ENCODE measurements around the gene CRYZ. TPM values are rescaled to one million over a fixed set of nuclear protein-coding genes. Genes with fewer than 3 reads are reported as not detected.
A peak's percentile ranks its signal among the peaks of the same experiment; 100 is the strongest.
"Not testable (repeated sequence)": the region's sequence is repeated elsewhere in the genome, so short reads cannot be mapped to it uniquely, and the experiment has no call there.

CRYZ gene
- total RNA-seq, 1 experiment from 2014 or later = 27.7 TPM

GRCh38 chr1:74693473-74693872, 39.4 kb downstream of the CRYZ start:
- in situ Hi-C loops (cut with HindIII; ENCODE audit: low pct_unique_long_range_greater_than_20kb, low sequenced_read_pairs) = no loop called here

GRCh38 chr1:74690909-74691308, 41.9 kb downstream of the CRYZ start:
- in situ Hi-C loops (cut with HindIII; ENCODE audit: low pct_unique_long_range_greater_than_20kb, low sequenced_read_pairs) = no loop called here
- DNase-seq (ENCODE audit: low read depth, low spot score) = no peak

More at GRCh38 chr1:74693473-74693872, 39.4 kb downstream of the CRYZ start:
- DNase-seq (ENCODE audit: low read depth, low spot score) = no peak

GRCh38 chr1:74690364-74690696, 42.5 kb downstream of the CRYZ start:
- DNase-seq (ENCODE audit: low read depth, low spot score) = no peak
- in situ Hi-C loops (cut with HindIII; ENCODE audit: low pct_unique_long_range_greater_than_20kb, low sequenced_read_pairs) = no loop called here

GRCh38 chr1:74689621-74690363, 43.1 kb downstream of the CRYZ start:
- DNase-seq (ENCODE audit: low read depth, low spot score) = peak; percentile 70
- in situ Hi-C loops (cut with HindIII; ENCODE audit: low pct_unique_long_range_greater_than_20kb, low sequenced_read_pairs) = no loop called here

GRCh38 chr1:74686928-74687327, 45.9 kb downstream of the CRYZ start:
- in situ Hi-C loops (cut with HindIII; ENCODE audit: low pct_unique_long_range_greater_than_20kb, low sequenced_read_pairs) = no loop called here
- no peak for DNase-seq (ENCODE audit: low read depth, low spot score)

- no peak for DNase-seq (ENCODE audit: low read depth, low spot score)
- in situ Hi-C loops (cut with HindIII; ENCODE audit: low pct_unique_long_range_greater_than_20kb, low sequenced_read_pairs) = no loop called here
Measured at GRCh38 chr1:74684301-74684700, 48.5 kb downstream of the CRYZ start.

- in situ Hi-C loops (cut with HindIII; ENCODE audit: low pct_unique_long_range_greater_than_20kb, low sequenced_read_pairs) = no loop called here
Measured at GRCh38 chr1:74683656-74684055, 49.2 kb downstream of the CRYZ start.

GRCh38 chr1:74681851-74682250, 51.0 kb downstream of the CRYZ start:
- in situ Hi-C loops (cut with HindIII; ENCODE audit: low pct_unique_long_range_greater_than_20kb, low sequenced_read_pairs) = no loop called here
- DNase-seq (ENCODE audit: low read depth, low spot score) = no peak

More at GRCh38 chr1:74683656-74684055, 49.2 kb downstream of the CRYZ start:
- DNase-seq (ENCODE audit: low read depth, low spot score) = no peak

- in situ Hi-C loops (cut with HindIII; ENCODE audit: low pct_unique_long_range_greater_than_20kb, low sequenced_read_pairs) = no loop called here
- no peak for DNase-seq (ENCODE audit: low read depth, low spot score)
Measured at GRCh38 chr1:74681449-74681848, 51.4 kb downstream of the CRYZ start.

GRCh38 chr1:74681001-74681400, 51.8 kb downstream of the CRYZ start:
- DNase-seq (ENCODE audit: low read depth, low spot score) = no peak
- in situ Hi-C loops (cut with HindIII; ENCODE audit: low pct_unique_long_range_greater_than_20kb, low sequenced_read_pairs) = no loop called here

GRCh38 chr1:74679811-74680210, 53.0 kb downstream of the CRYZ start:
- in situ Hi-C loops (cut with HindIII; ENCODE audit: low pct_unique_long_range_greater_than_20kb, low sequenced_read_pairs) = no loop called here
- DNase-seq (ENCODE audit: low read depth, low spot score) = no peak

GRCh38 chr1:74677926-74678325, 54.9 kb downstream of the CRYZ start:
- no peak for DNase-seq (ENCODE audit: low read depth, low spot score)
- in situ Hi-C loops (cut with HindIII; ENCODE audit: low pct_unique_long_range_greater_than_20kb, low sequenced_read_pairs) = no loop called here

GRCh38 chr1:74674278-74675048, 58.4 kb downstream of the CRYZ start:
- in situ Hi-C loops (cut with HindIII; ENCODE audit: low pct_unique_long_range_greater_than_20kb, low sequenced_read_pairs) = no loop called here
- DNase-seq (ENCODE audit: low read depth, low spot score) = no peak

- DNase-seq (ENCODE audit: low read depth, low spot score) = no peak
- in situ Hi-C loops (cut with HindIII; ENCODE audit: low pct_unique_long_range_greater_than_20kb, low sequenced_read_pairs) = no loop called here
Measured at GRCh38 chr1:74673351-74674111, 59.3 kb downstream of the CRYZ start, which contains the start of gene ERICH3. ERICH3 (minus strand) TSS chr1:74673792; CDS start chr1:74673519, 273 bp downstream.

- in situ Hi-C loops (cut with HindIII; ENCODE audit: low pct_unique_long_range_greater_than_20kb, low sequenced_read_pairs); DNase-seq (ENCODE audit: low read depth, low spot score): not testable (repeated sequence)
Measured at GRCh38 chr1:74670866-74671265, 62.0 kb downstream of the CRYZ start.

Measured in SK-MEL-5 (cell line).